DOHH2 (cell line): ENCODE results near the gene TYR.
"Not testable (repeated sequence)": the region's sequence is repeated elsewhere in the genome, so short reads cannot be mapped to it uniquely, and the experiment has no call there.

Source experiments
- H3F3A ChIP-seq: fragments of 200-600 bp; sonication (generic), shearing (Covaris generic); 2 replicates; pipeline ENCODE4 v1.6.0; 2016; ENCODE audit warnings: antibody characterized with exemption, mild to moderate bottlenecking; ENCODE audit not compliant: control insufficient read depth, insufficient read depth
- H3K27ac ChIP-seq: fragments of 200-600 bp; sonication (generic); 2 replicates; pipeline ENCODE4 v1.5.1; 2014; ENCODE audit warnings: low read depth, mild to moderate bottlenecking, low read length, moderate library complexity
- H3K27me3 ChIP-seq: fragments of 200-600 bp; sonication (generic); 2 replicates; pipeline ENCODE4 v1.6.1; 2014; ENCODE audit warnings: mild to moderate bottlenecking, low read length, mixed read lengths; ENCODE audit not compliant: control insufficient read depth
- H3K36me3 ChIP-seq: fragments of 200-600 bp; sonication (generic); 2 replicates; pipeline ENCODE4 v1.6.1; 2014; ENCODE audit warnings: mild to moderate bottlenecking, low read length, moderate library complexity, mixed read lengths; ENCODE audit not compliant: control insufficient read depth
- H3K4me1 ChIP-seq: fragments of 200-600 bp; sonication (generic); 2 replicates; pipeline ENCODE4 v1.6.1; 2014; ENCODE audit warnings: mild to moderate bottlenecking, low read length, mixed read lengths; ENCODE audit not compliant: control insufficient read depth
- H3K4me2 ChIP-seq: fragments of 200-600 bp; sonication (generic); 2 replicates; pipeline ENCODE4 v1.6.0; 2014; ENCODE audit warnings: mild to moderate bottlenecking, low read length, moderate library complexity
- H3K4me3 ChIP-seq: fragments of 200-600 bp; sonication (generic); 2 replicates; pipeline ENCODE4 v1.5.1; 2014; ENCODE audit warnings: mild to moderate bottlenecking, low read length, mixed read lengths
- H3K79me2 ChIP-seq: fragments of 200-600 bp; sonication (generic); 2 replicates; pipeline ENCODE4 v1.6.1; 2014; ENCODE audit warnings: mild to moderate bottlenecking, low read length, mixed read lengths; ENCODE audit not compliant: control insufficient read depth
- H3K9me2 ChIP-seq: fragments of 200-600 bp; sonication (generic); replicated peaks from 2 replicates; pipeline ENCODE4 v1.6.1; 2014; ENCODE audit warnings: mild to moderate bottlenecking, low read length, mixed read lengths; ENCODE audit not compliant: control insufficient read depth
- H3K9me3 ChIP-seq: fragments of 200-600 bp; sonication (generic); 2 replicates; pipeline ENCODE4 v1.6.1; 2014; ENCODE audit warnings: antibody characterized with exemption, low read length, mixed read lengths; ENCODE audit not compliant: control insufficient read depth, insufficient read depth
- H4K20me1 ChIP-seq: fragments of 200-600 bp; sonication (generic); 2 replicates; pipeline ENCODE4 v1.6.0; 2014; ENCODE audit warnings: low read depth, mild to moderate bottlenecking, antibody characterized with exemption, low read length, moderate library complexity; ENCODE audit not compliant: control insufficient read depth, insufficient read depth

The TYR gene

DNA sequence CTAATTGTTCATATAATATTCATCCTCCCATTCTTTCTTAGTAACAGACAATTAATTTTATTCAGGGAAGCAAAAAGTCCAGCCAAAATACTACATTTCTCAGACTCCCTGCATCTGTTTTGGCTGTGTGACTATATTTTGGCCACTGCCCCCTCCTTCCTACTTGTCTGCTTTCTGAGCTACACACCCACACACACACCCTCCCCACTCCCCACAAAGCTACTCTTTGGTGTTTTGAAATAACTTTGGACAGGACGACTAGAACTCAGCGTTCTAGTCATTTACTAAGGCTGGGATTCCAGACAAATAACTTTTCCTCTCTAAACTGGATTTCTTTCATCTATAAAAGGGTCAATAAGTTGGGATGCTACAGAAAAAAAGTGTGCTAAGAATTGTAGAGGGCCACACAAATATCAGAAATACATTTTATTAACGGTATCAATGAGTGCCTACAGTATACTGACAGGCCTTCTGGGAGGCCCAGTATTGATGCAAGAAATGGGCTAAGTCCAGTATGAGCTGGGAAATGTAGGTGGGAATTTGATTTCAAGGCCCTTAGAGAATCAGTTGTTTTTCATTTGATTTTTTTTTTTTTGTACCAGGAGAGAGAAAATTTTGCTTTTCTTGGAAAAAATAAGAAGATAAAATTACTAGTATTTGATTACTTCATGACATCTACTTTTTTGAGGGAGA is 165.4 kb downstream of the TYR start:
- not testable (repeated sequence) for H3K4me3 ChIP-seq, H3K36me3 ChIP-seq, H4K20me1 ChIP-seq, H3F3A ChIP-seq, H3K4me1 ChIP-seq, H3K79me2 ChIP-seq, H3K4me2 ChIP-seq, H3K27ac ChIP-seq, H3K9me3 ChIP-seq, H3K9me2 ChIP-seq, H3K27me3 ChIP-seq
